ENCODE results near the gene ANKRD52.
"Not testable (repeated sequence)": the region's sequence is repeated elsewhere in the genome, so short reads cannot be mapped to it uniquely, and the experiment has no call there.

DNA sequence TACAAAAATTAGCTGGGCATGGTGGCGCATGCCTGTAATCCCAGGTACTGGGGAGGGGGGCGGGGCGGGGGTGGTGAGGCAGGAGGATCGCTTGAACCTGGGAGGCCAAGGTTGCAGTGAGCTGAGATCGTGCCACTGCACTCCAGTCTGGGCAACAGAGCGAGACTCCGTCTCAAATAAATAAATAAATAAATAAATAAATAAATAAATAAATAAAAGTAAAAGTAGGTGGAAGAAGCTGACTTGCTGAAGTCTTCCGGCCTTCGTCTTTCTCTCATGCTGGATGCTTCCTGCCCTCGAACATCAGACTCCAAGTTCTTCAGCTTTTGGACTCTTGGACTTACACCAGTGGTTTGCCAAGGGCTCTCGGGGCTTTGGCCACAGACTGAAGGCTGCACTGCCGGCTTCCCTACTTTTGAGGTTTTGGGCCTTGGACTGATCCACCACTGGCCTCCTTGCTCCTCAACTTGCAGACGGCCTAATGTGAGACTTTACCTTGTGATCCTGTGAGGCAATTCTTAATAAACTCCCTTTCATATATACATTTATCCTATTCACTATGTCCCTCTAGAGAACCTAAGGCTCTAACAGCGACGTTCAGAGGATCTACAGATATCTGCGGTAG lies 8.0 kb upstream of the ANKRD52 start:
- not testable (repeated sequence) for TF ChIP-seq POLR2A (IDR thresholded peaks at IDR 0.05; ENCODE audit: low read depth, low read length); POLR2AphosphoS5 (IDR thresholded peaks at IDR 0.05; ENCODE audit: low read depth, low read length); TAF1 (IDR thresholded peaks at IDR 0.05; ENCODE audit: low read depth, low read length); PAX5 (IDR thresholded peaks at IDR 0.05; ENCODE audit: insufficient read depth, low read length, severe bottlenecking); SPI1 (IDR thresholded peaks at IDR 0.05; ENCODE audit: low read depth, low read length)
